Stimulated activated CD8-positive, alpha-beta memory T cell treated with anti-CD3 and anti-CD28 coated beads, Interleukin-12 subunit alpha, Interleukin-12 subunit beta, amount 100 ng/mL, for 1 hour (primary cell): ENCODE measurements around the gene NLK.
"Not testable (repeated sequence)": the region's sequence is repeated elsewhere in the genome, so short reads cannot be mapped to it uniquely, and the experiment has no call there.

Source experiments
- DNase-seq: peaks from one replicate; pipeline ENCODE4 v3.0.0-alpha.2; 2020; ENCODE audit warnings: low read depth

NLK gene

GRCh38 chr17:28196636-28197035 is 154.2 kb downstream of the NLK start:
- DNase-seq, result no peak

- no peak for DNase-seq
These were observed 156.6 kb downstream of the NLK start for GRCh38 chr17:28199115-28199514.

GRCh38 chr17:28199728-28200127 is 157.3 kb downstream of the NLK start:
- DNase-seq, result no peak

- DNase-seq, result no peak
These were observed 158.8 kb downstream of the NLK start for GRCh38 chr17:28201315-28201714.

GRCh38 chr17:28204244-28204643 is 161.8 kb downstream of the NLK start:
- DNase-seq, result no peak

- no peak for DNase-seq
These were observed 162.3 kb downstream of the NLK start for GRCh38 chr17:28204751-28205150.

GRCh38 chr17:28206292-28206691 is 163.8 kb downstream of the NLK start:
- no peak for DNase-seq

GRCh38 chr17:28211811-28212210 is 169.3 kb downstream of the NLK start:
- no peak for DNase-seq

- DNase-seq, result not testable (repeated sequence)
These were observed 171.1 kb downstream of the NLK start for GRCh38 chr17:28213578-28213977.

GRCh38 chr17:28216052-28216451 is 173.6 kb downstream of the NLK start:
- no peak for DNase-seq

GRCh38 chr17:28216528-28216927 is 174.1 kb downstream of the NLK start:
- no peak for DNase-seq

GRCh38 chr17:28219771-28220170 is 177.3 kb downstream of the NLK start:
- no peak for DNase-seq

- no peak for DNase-seq
These were observed 179.4 kb downstream of the NLK start for GRCh38 chr17:28221751-28222414.

- DNase-seq, result no peak
These were observed 182.8 kb downstream of the NLK start for GRCh38 chr17:28225271-28225670.

- DNase-seq, result no peak
These were observed 183.4 kb downstream of the NLK start for GRCh38 chr17:28225867-28226266.

GRCh38 chr17:28226563-28227315 is 184.3 kb downstream of the NLK start:
- DNase-seq, result no peak

- no peak for DNase-seq
These were observed 185.0 kb downstream of the NLK start for GRCh38 chr17:28227316-28228108.

GRCh38 chr17:28228109-28228840 is 185.8 kb downstream of the NLK start:
- DNase-seq, result no peak

GRCh38 chr17:28228986-28229729 is 186.7 kb downstream of the NLK start:
- no peak for DNase-seq

- DNase-seq, result no peak
These were observed 187.5 kb downstream of the NLK start for GRCh38 chr17:28230011-28230410.

GRCh38 chr17:28230607-28231006 is 188.1 kb downstream of the NLK start:
- not testable (repeated sequence) for DNase-seq
